Rectal smooth muscle tissue (tissue), 1 donor: Measurements from ENCODE around the gene CSN2.

Source experiments
- H3K27ac ChIP-seq: one replicate; pipeline ENCODE4 v1.7.0; 2013; ENCODE audit warnings: low read depth, low read length, inconsistent platforms
- H3K27me3 ChIP-seq: one replicate; pipeline ENCODE4 v1.7.0; 2013; ENCODE audit warnings: low read length; ENCODE audit not compliant: control insufficient read depth, insufficient read depth
- H3K36me3 ChIP-seq: one replicate; pipeline ENCODE4 v1.7.0; 2013; ENCODE audit warnings: low read length; ENCODE audit not compliant: control insufficient read depth, insufficient read depth
- H3K4me1 ChIP-seq: one replicate; pipeline ENCODE4 v1.7.0; 2013; ENCODE audit warnings: low read length; ENCODE audit not compliant: control insufficient read depth, insufficient read depth
- H3K4me3 ChIP-seq: one replicate; pipeline ENCODE4 v1.7.0; 2013; ENCODE audit warnings: low read length
- H3K9ac ChIP-seq: one replicate; pipeline ENCODE4 v1.7.0; 2013; ENCODE audit warnings: low read length

CSN2 gene

GRCh38 chr4:69965628-69966027, at the start of gene CSN2:
Gene CSN2, minus strand, starts transcription at chr4:69965728. Its CDS starts 4,733 bp downstream, at chr4:69960995.
- no peaks in the 10 kb centered on the region for H3K27me3 ChIP-seq
- H3K9ac ChIP-seq, result no peak within 1 kb of the TSS
- H3K36me3 ChIP-seq, result no peaks in the 10 kb centered on the region
- H3K4me1 ChIP-seq, result no peaks in the 10 kb centered on the region
- H3K4me3 ChIP-seq, result no peak within 1 kb of the TSS
- H3K27ac ChIP-seq, result no peak within 1 kb of the TSS

GRCh38 chr4:70008771-70009170, 43.2 kb upstream of the CSN2 start:
- Histone ChIP-seq H3K27ac (no peak overlapping the region), H3K9ac (no peak overlapping the region), H3K27me3 (no peaks in the 10 kb centered on the region), H3K4me3 (no peak overlapping the region), H3K36me3 (no peaks in the 10 kb centered on the region), H3K4me1 (no peaks in the 10 kb centered on the region)

- Histone ChIP-seq H3K4me3 (no peak overlapping the region), H3K4me1 (no peaks in the 10 kb centered on the region), H3K27me3 (no peaks in the 10 kb centered on the region), H3K27ac (no peak overlapping the region), H3K36me3 (no peaks in the 10 kb centered on the region), H3K9ac (no peak overlapping the region)
Measured at GRCh38 chr4:70002507-70002906, 37.0 kb upstream of the CSN2 start.

GRCh38 chr4:70000711-70001110, 35.2 kb upstream of the CSN2 start:
- Histone ChIP-seq H3K27ac (no peak overlapping the region), H3K9ac (no peak overlapping the region)

GRCh38 chr4:69999420-69999819, 33.9 kb upstream of the CSN2 start:
- no peak overlapping the region for H3K9ac ChIP-seq

More at GRCh38 chr4:70000711-70001110, 35.2 kb upstream of the CSN2 start:
- Histone ChIP-seq H3K36me3 (no peaks in the 10 kb centered on the region), H3K4me1 (no peaks in the 10 kb centered on the region), H3K27me3 (no peaks in the 10 kb centered on the region), H3K4me3 (no peak overlapping the region)

GRCh38 chr4:69995526-69996016, 30.0 kb upstream of the CSN2 start, which contains the start of gene STATH:
Gene STATH, plus strand, starts transcription at chr4:69995966. Its CDS starts 2,472 bp downstream, at chr4:69998438.
- H3K36me3 ChIP-seq, result no peaks in the 10 kb centered on the region
- no peak within 1 kb of the TSS for H3K4me3 ChIP-seq
- H3K27ac ChIP-seq, result no peak within 1 kb of the TSS
- H3K27me3 ChIP-seq, result no peaks in the 10 kb centered on the region
- H3K4me1 ChIP-seq, result no peaks in the 10 kb centered on the region
- H3K9ac ChIP-seq, result no peak within 1 kb of the TSS

More at GRCh38 chr4:69999420-69999819, 33.9 kb upstream of the CSN2 start:
- no peak overlapping the region for H3K27ac ChIP-seq
- no peaks in the 10 kb centered on the region for H3K36me3 ChIP-seq
- H3K4me3 ChIP-seq, result no peak overlapping the region
- H3K4me1 ChIP-seq, result no peaks in the 10 kb centered on the region
- H3K27me3 ChIP-seq, result no peaks in the 10 kb centered on the region

GRCh38 chr4:69994782-69995181, 29.3 kb upstream of the CSN2 start:
- Histone ChIP-seq H3K36me3 (no peaks in the 10 kb centered on the region), H3K4me3 (no peak overlapping the region), H3K27ac (no peak overlapping the region), H3K27me3 (no peaks in the 10 kb centered on the region), H3K4me1 (no peaks in the 10 kb centered on the region), H3K9ac (no peak overlapping the region)

- no peaks in the 10 kb centered on the region for H3K4me1 ChIP-seq
- no peak overlapping the region for H3K27ac ChIP-seq
- H3K4me3 ChIP-seq, result no peak overlapping the region
- H3K9ac ChIP-seq, result no peak overlapping the region
- H3K27me3 ChIP-seq, result no peaks in the 10 kb centered on the region
- H3K36me3 ChIP-seq, result no peaks in the 10 kb centered on the region
Measured at GRCh38 chr4:69991016-69991415, 25.5 kb upstream of the CSN2 start.

- H3K27ac ChIP-seq, result no peak overlapping the region
- H3K27me3 ChIP-seq, result no peaks in the 10 kb centered on the region
- no peak overlapping the region for H3K9ac ChIP-seq
Measured at GRCh38 chr4:69986663-69987062, 21.1 kb upstream of the CSN2 start.

GRCh38 chr4:69984030-69984443, 18.5 kb upstream of the CSN2 start:
- Histone ChIP-seq H3K9ac (no peak overlapping the region), H3K4me3 (no peak overlapping the region), H3K4me1 (peaks cover 3% of the 10 kb centered on the region), H3K27me3 (no peaks in the 10 kb centered on the region), H3K36me3 (no peaks in the 10 kb centered on the region), H3K27ac (no peak overlapping the region)

More at GRCh38 chr4:69986663-69987062, 21.1 kb upstream of the CSN2 start:
- Histone ChIP-seq H3K4me3 (no peak overlapping the region), H3K4me1 (peaks cover 3% of the 10 kb centered on the region), H3K36me3 (no peaks in the 10 kb centered on the region)

GRCh38 chr4:69977582-69977981, 12.1 kb upstream of the CSN2 start:
- Histone ChIP-seq H3K27me3 (no peaks in the 10 kb centered on the region), H3K4me3 (no peak overlapping the region), H3K36me3 (no peaks in the 10 kb centered on the region), H3K9ac (no peak overlapping the region), H3K4me1 (no peaks in the 10 kb centered on the region), H3K27ac (no peak overlapping the region)

- no peak overlapping the region for H3K4me3 ChIP-seq
- H3K4me1 ChIP-seq, result no peaks in the 10 kb centered on the region
- H3K36me3 ChIP-seq, result no peaks in the 10 kb centered on the region
- no peak overlapping the region for H3K27ac ChIP-seq
- H3K27me3 ChIP-seq, result no peaks in the 10 kb centered on the region
- no peak overlapping the region for H3K9ac ChIP-seq
Measured at GRCh38 chr4:69974631-69975030, 9.1 kb upstream of the CSN2 start.

GRCh38 chr4:69970071-69970470, 4.5 kb upstream of the CSN2 start:
- H3K9ac ChIP-seq, result no peak overlapping the region
- H3K27ac ChIP-seq, result no peak overlapping the region
- no peak overlapping the region for H3K4me3 ChIP-seq
- H3K4me1 ChIP-seq, result no peaks in the 10 kb centered on the region
- no peaks in the 10 kb centered on the region for H3K27me3 ChIP-seq
- H3K36me3 ChIP-seq, result no peaks in the 10 kb centered on the region
